SW 1271 (cell line): ENCODE results near the gene KRTAP5-10.
"Not testable (repeated sequence)": the region's sequence is repeated elsewhere in the genome, so short reads cannot be mapped to it uniquely, and the experiment has no call there.

Source experiments
- DNase-seq, 2 experiments: peaks; one replicate each; lab custom pipeline; 2025; lab: John Stamatoyannopoulos, UW

The KRTAP5-10 gene

GRCh38 chr11:71611218-71611910, 46.0 kb downstream of the KRTAP5-10 start:
- DNase-seq: not testable (repeated sequence)

DNA sequence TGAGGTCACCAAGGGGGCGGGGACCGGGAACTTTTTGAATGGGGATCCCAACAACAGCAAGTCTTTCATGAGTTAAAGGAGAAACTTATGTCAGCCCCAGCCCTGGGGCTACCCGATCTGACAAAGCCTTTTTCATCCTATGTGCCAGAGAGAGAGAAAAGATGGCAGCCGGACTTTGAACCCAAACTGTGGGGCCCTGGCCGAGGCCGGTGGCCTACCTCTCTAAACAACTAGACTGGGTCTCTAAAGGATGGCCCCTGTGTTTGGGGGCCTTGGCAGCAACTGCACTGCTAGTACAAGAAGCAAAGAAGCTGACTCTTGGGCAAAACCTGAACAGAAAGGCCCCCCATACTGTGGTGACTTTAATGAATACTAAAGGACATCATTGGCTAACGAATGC, 48.6 kb downstream of the KRTAP5-10 start:
- DNase-seq: not testable (repeated sequence)

DNA sequence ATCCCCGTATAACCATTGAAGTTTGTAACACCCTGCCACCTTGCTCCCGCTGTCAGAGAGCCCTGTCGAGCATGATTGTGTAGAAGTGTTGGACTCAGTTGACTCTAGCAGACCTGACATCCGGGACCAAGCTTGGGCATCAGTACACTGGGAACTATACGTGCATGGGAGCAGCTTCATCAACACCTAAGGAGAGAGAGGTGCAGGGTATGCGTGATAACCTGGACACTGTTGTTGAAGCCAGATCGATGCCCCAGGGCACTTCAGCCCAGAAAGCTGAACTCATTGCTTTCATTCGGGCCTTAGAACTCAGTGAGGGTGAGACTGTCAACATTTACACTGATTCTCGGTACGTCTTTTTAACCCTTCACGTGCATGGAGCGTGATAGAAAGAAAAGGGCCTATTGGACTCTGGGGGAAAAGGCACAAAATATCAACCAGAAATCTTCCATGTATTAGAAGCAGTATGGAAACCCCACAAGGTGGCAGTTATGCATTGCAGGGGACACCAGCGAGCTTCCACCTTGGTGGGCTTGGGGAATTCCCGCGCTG, 49.1 kb downstream of the KRTAP5-10 start:
- not testable (repeated sequence) for DNase-seq

DNA sequence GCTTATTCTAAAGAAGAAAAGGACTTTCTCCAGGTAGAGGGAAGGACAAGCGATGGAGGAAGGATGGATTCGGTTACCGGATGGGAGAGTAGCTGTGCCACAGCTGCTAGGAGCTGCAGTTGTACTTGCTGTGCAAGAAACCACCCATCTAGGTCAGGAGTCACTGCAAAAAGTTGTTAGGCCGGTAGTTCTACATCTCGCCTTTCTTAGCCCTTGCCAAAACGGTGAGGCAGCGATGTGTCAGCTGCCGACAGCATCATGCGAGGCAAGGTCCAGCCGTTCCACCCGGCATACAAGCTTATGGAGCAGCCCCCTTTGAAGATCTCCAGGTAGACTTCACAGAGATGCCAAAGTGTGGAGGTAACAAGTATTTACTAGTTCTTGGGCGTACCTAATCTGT, 49.6 kb downstream of the KRTAP5-10 start:
- DNase-seq: not testable (repeated sequence)
